GM08714 (cell line): Measurements from ENCODE around the gene SARS1.

ENCODE experiments used
- H3K4me3 ChIP-seq: fragments of 200-500 bp; sonication (Bioruptor generic); 2 replicates; pipeline ENCODE4 v1.5.1; 2014; ENCODE audit warnings: mild to moderate bottlenecking, low read length, inconsistent platforms
- ZNF274 ChIP-seq: IDR thresholded peaks from 2 replicates; pipeline ENCODE4 v1.6.1; 2012; ENCODE audit warnings: mild to moderate bottlenecking, low read depth, low read length

The SARS1 gene

GRCh38 chr1:109253803-109254620, 40.3 kb downstream of the SARS1 start:
- no peak overlapping the region for H3K4me3 ChIP-seq
- no peak for TF ChIP-seq ZNF274

- H3K4me3 ChIP-seq: no peak overlapping the region
- TF ChIP-seq ZNF274: no peak
These were observed 40.9 kb downstream of the SARS1 start for GRCh38 chr1:109254621-109255096.

- no peak for TF ChIP-seq ZNF274
- H3K4me3 ChIP-seq: no peak overlapping the region
These were observed 41.5 kb downstream of the SARS1 start for GRCh38 chr1:109255097-109255651.

GRCh38 chr1:109255678-109256077, 42.0 kb downstream of the SARS1 start:
- H3K4me3 ChIP-seq: no peak overlapping the region
- no peak for TF ChIP-seq ZNF274

GRCh38 chr1:109256085-109256484, 42.4 kb downstream of the SARS1 start:
- no peak for TF ChIP-seq ZNF274

GRCh38 chr1:109256971-109257681, 43.4 kb downstream of the SARS1 start:
- no peak for TF ChIP-seq ZNF274

More at GRCh38 chr1:109256085-109256484, 42.4 kb downstream of the SARS1 start:
- no peak overlapping the region for H3K4me3 ChIP-seq

GRCh38 chr1:109257682-109258421, 44.1 kb downstream of the SARS1 start:
- H3K4me3 ChIP-seq: no peak overlapping the region
- no peak for TF ChIP-seq ZNF274

More at GRCh38 chr1:109256971-109257681, 43.4 kb downstream of the SARS1 start:
- no peak overlapping the region for H3K4me3 ChIP-seq

- H3K4me3 ChIP-seq: no peak overlapping the region
- no peak for TF ChIP-seq ZNF274
These were observed 45.1 kb downstream of the SARS1 start for GRCh38 chr1:109258481-109259466.

GRCh38 chr1:109259674-109260557, 46.2 kb downstream of the SARS1 start:
- no peak for TF ChIP-seq ZNF274
- H3K4me3 ChIP-seq: no peak overlapping the region

- no peak overlapping the region for H3K4me3 ChIP-seq
- TF ChIP-seq ZNF274: no peak
These were observed 47.3 kb downstream of the SARS1 start for GRCh38 chr1:109261006-109261405.

- no peak for TF ChIP-seq ZNF274
These were observed 47.9 kb downstream of the SARS1 start for GRCh38 chr1:109261578-109261977.

GRCh38 chr1:109262231-109263055, 48.7 kb downstream of the SARS1 start:
- H3K4me3 ChIP-seq: no peak overlapping the region
- TF ChIP-seq ZNF274: no peak

More at GRCh38 chr1:109261578-109261977, 47.9 kb downstream of the SARS1 start:
- H3K4me3 ChIP-seq: no peak overlapping the region
